NCI-H774 (cell line): Measurements from ENCODE around the gene KCNH2.
"Not testable (repeated sequence)": the region's sequence is repeated elsewhere in the genome, so short reads cannot be mapped to it uniquely, and the experiment has no call there.

Source experiments
- DNase-seq: peaks from one replicate; lab custom pipeline; 2025; lab: John Stamatoyannopoulos, UW

The KCNH2 gene

GRCh38 chr7:150934045-150934766 lies 43.9 kb downstream of the KCNH2 start:
- no peak for DNase-seq

- no peak for DNase-seq
Measured at GRCh38 chr7:150931199-150931869, 46.8 kb downstream of the KCNH2 start.

- no peak for DNase-seq
Measured at GRCh38 chr7:150928541-150928940, 49.6 kb downstream of the KCNH2 start.

GRCh38 chr7:150927956-150928344 lies 50.2 kb downstream of the KCNH2 start:
- no peak for DNase-seq

GRCh38 chr7:150927157-150927955 lies 50.8 kb downstream of the KCNH2 start:
- DNase-seq = no peak

GRCh38 chr7:150926066-150926465 lies 52.1 kb downstream of the KCNH2 start:
- DNase-seq = no peak

GRCh38 chr7:150924369-150924781 lies 53.7 kb downstream of the KCNH2 start:
- no peak for DNase-seq

GRCh38 chr7:150923802-150924201 lies 54.3 kb downstream of the KCNH2 start:
- no peak for DNase-seq

GRCh38 chr7:150923196-150923595 lies 54.9 kb downstream of the KCNH2 start:
- no peak for DNase-seq

GRCh38 chr7:150919160-150919559 lies 59.0 kb downstream of the KCNH2 start:
- DNase-seq = no peak

GRCh38 chr7:150918378-150918777 lies 59.7 kb downstream of the KCNH2 start:
- DNase-seq = no peak

GRCh38 chr7:150917969-150918368 lies 60.2 kb downstream of the KCNH2 start:
- DNase-seq = no peak

- no peak for DNase-seq
Measured at GRCh38 chr7:150916670-150917069, 61.5 kb downstream of the KCNH2 start.

GRCh38 chr7:150914966-150915365 lies 63.2 kb downstream of the KCNH2 start:
- no peak for DNase-seq

GRCh38 chr7:150914196-150914595 lies 63.9 kb downstream of the KCNH2 start:
- no peak for DNase-seq

- no peak for DNase-seq
Measured at GRCh38 chr7:150912427-150912826, 65.7 kb downstream of the KCNH2 start.

- no peak for DNase-seq
Measured at GRCh38 chr7:150911590-150912267, 66.4 kb downstream of the KCNH2 start.

GRCh38 chr7:150910996-150911422 lies 67.1 kb downstream of the KCNH2 start:
- DNase-seq = no peak

- DNase-seq = not testable (repeated sequence)
Measured at GRCh38 chr7:150910305-150910995, 67.7 kb downstream of the KCNH2 start.

GRCh38 chr7:150909200-150909995 lies 68.7 kb downstream of the KCNH2 start:
- DNase-seq = no peak

- no peak for DNase-seq
Measured at GRCh38 chr7:150908173-150908572, 69.9 kb downstream of the KCNH2 start.
